GM19438 (cell line): ENCODE measurements around the gene PDLIM1.

ENCODE experiments used
- ATAC-seq: cut with Tn5 transposase; IDR thresholded peaks from one replicate; pipeline ENCODE4 v1.9.1; 2021; ENCODE audit warnings: low read depth; ENCODE audit not compliant: unreplicated experiment

The PDLIM1 gene

GRCh38 chr10:95266674-95267095 is 24.1 kb downstream of the PDLIM1 start:
- ATAC-seq, result no peak

GRCh38 chr10:95265572-95265971 is 25.2 kb downstream of the PDLIM1 start:
- ATAC-seq, result no peak

- no peak for ATAC-seq
Observed at GRCh38 chr10:95264227-95265051, 26.4 kb downstream of the PDLIM1 start.

GRCh38 chr10:95263864-95264226 is 27.0 kb downstream of the PDLIM1 start:
- no peak for ATAC-seq

GRCh38 chr10:95262763-95263518 is 27.9 kb downstream of the PDLIM1 start:
- no peak for ATAC-seq

- ATAC-seq, result no peak
Observed at GRCh38 chr10:95261926-95262325, 28.9 kb downstream of the PDLIM1 start.

GRCh38 chr10:95260909-95261552 is 29.8 kb downstream of the PDLIM1 start:
- ATAC-seq, result no peak

GRCh38 chr10:95260397-95260881 is 30.4 kb downstream of the PDLIM1 start:
- ATAC-seq, result no peak

- no peak for ATAC-seq
Observed at GRCh38 chr10:95257849-95258248, 33.0 kb downstream of the PDLIM1 start.

GRCh38 chr10:95256268-95256667 is 34.5 kb downstream of the PDLIM1 start:
- no peak for ATAC-seq

- ATAC-seq, result no peak
Observed at GRCh38 chr10:95254629-95255028, 36.2 kb downstream of the PDLIM1 start.

GRCh38 chr10:95253686-95254085 is 37.1 kb downstream of the PDLIM1 start:
- ATAC-seq, result no peak

- ATAC-seq, result no peak
Observed at GRCh38 chr10:95253007-95253406, 37.8 kb downstream of the PDLIM1 start.

GRCh38 chr10:95250856-95251255 is 39.9 kb downstream of the PDLIM1 start:
- no peak for ATAC-seq

GRCh38 chr10:95249467-95249866 is 41.3 kb downstream of the PDLIM1 start:
- no peak for ATAC-seq

GRCh38 chr10:95248989-95249388 is 41.8 kb downstream of the PDLIM1 start:
- no peak for ATAC-seq

- ATAC-seq, result no peak
Observed at GRCh38 chr10:95247881-95248583, 42.8 kb downstream of the PDLIM1 start.

- no peak for ATAC-seq
Observed at GRCh38 chr10:95247200-95247880, 43.5 kb downstream of the PDLIM1 start.

- ATAC-seq, result no peak
Observed at GRCh38 chr10:95246582-95247051, 44.2 kb downstream of the PDLIM1 start.
